ENCODE results near the gene PRSS16.
"Not testable (repeated sequence)": the region's sequence is repeated elsewhere in the genome, so short reads cannot be mapped to it uniquely, and the experiment has no call there.

The PRSS16 gene

GRCh38 chr6:27247133-27247836 is at the start of gene PRSS16:
Gene PRSS16, plus strand, starts transcription at chr6:27247701. Its CDS starts 37 bp downstream, at chr6:27247738.
- no peak for DNase-seq

- no peak for DNase-seq
Measured at GRCh38 chr6:27205375-27206278, 41.9 kb upstream of the PRSS16 start.

DNA sequence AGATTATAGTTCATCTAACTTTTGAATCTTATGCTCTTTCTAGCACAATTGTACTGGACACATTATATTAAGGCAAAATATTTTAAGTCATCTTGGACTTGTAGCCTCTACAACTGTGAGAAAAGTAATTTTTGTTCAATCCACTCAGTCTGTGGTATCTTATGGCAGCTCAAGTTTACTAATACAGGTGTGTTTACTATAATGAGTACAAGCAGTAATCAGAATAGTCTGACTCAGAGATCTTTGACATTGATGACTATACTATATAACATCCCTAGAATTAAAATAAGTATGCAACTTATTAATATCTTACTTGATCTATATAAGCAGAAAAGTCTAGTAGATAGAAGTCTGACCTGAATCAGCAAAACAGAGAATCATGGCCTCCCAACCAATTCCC is 40.7 kb upstream of the PRSS16 start:
- DNase-seq: no peak

GRCh38 chr6:27208042-27208441 is 39.5 kb upstream of the PRSS16 start:
- DNase-seq: no peak

GRCh38 chr6:27209196-27209595 is 38.3 kb upstream of the PRSS16 start:
- no peak for DNase-seq

DNA sequence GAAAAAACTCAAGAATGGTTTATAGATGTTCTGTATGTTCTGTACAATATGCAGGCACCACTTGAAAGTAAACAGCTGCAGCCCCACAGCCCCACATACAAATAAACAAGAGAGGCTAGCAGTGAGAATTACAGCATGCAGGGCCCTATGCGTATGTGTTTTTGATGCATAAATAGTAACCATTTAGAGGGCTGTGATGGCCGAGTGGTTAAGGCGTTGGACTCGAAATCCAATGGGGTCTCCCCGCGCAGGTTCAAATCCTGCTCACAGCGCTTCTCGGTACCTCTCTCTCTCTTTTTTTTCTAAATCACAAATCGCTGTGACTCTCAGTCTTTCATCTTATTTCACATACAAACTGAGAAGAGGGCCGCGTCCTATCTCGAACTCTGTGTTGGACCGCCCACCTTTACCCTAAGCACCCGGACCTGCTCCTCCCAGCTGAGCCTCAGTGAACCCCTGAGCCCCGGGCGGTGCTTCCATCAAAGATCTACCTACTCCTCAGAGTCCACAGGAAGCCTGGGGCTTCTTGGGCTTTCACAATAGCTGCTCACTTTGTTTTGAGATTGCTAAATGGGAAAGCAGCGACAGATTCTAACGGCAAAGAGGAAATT is 37.7 kb upstream of the PRSS16 start:
- DNase-seq: no peak

- DNase-seq: not testable (repeated sequence)
Measured at GRCh38 chr6:27213091-27213517, 34.4 kb upstream of the PRSS16 start.

GRCh38 chr6:27213544-27214125 is 33.9 kb upstream of the PRSS16 start:
- no peak for DNase-seq

GRCh38 chr6:27214126-27214601 is 33.3 kb upstream of the PRSS16 start:
- DNase-seq: no peak

GRCh38 chr6:27216874-27217273 is 30.6 kb upstream of the PRSS16 start:
- no peak for DNase-seq

GRCh38 chr6:27222971-27223370 is 24.5 kb upstream of the PRSS16 start:
- DNase-seq: not testable (repeated sequence)

DNA sequence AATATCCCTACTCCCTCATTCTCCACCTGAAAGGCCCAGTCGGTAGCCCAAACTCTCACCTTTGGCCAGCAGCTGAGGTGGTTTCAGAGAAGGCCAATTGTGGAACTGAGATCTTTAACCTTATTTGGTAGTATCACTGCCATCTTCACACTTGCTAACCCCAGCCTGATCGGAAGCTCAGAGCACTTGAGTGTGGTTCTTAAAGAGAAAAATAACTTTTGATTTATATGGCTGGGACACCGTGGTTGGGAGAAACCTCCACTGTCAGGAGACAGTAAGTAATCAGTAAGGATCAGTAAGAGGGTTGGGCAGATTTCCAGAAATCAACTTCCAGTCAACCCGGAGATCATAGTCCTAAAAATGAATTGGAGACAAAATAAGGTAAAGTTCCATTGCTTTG is 22.8 kb upstream of the PRSS16 start:
- DNase-seq: no peak

- no peak for DNase-seq
Measured at GRCh38 chr6:27228963-27229477, 18.5 kb upstream of the PRSS16 start.

DNA sequence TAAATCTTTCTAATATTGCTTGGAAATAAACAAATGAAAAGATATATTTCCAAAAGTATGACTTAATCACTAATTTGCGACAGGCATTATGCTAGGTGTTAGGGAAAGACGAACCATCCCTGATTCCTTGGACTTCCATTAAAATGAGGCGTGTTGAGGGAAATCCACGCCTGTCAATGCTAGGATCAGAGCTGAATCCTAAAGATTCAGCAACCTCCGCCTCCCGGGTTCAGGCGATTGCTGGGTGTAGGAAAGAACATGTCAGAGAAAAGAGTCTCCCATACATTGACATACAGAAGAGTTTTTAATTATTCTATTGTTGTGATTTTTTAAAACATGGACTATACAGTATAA is 16.8 kb upstream of the PRSS16 start:
- no peak for DNase-seq

GRCh38 chr6:27234576-27234975 is 12.9 kb upstream of the PRSS16 start:
- no peak for DNase-seq

- no peak for DNase-seq
Measured at GRCh38 chr6:27237089-27237803, 10.3 kb upstream of the PRSS16 start.

DNA sequence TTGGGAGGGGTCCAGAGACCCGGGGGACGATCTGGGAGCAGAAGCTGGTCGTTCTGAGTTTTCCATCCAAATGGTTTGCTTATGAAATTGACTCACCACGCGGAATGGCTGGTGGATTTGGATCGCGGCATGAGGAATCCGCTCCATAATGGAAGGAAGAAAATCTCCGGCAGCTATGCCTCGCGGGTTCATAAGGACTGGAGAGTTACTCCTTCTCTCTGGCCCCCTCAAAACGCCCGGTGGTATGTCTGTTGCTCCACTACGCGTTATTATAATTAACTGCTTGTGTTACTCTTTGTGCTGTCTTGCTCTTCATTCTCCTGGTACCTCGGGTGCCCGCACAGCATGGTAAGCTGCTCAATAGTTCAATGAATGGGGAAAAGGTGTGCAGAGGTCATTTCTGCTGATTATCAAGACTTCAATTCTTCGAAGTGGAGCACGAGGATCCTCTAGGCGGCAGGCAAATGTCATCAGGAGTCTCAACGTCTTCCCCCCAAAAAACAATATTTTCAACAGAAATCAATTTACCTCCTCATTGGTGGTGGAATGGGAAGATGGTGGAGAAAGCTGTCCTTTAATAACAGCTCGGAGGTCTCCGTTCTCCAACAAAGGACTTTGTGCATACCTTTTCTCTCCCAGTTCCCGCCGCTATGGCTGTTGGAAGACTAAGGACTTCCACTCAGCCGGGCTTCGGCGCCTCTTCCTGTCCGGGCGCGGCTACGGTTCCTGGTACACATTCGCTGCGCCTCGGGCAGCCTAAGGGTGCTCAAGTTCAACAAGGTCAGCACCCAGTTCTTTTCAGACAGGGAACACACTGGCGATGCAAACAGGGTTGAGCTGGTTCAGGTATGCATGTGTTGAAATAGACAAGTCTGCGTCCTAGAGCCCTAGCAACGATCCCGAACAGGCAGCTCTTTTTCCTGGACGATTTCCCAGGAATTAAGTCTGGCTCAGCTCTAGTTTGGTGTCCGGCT is 9.2 kb upstream of the PRSS16 start:
- no peak for DNase-seq

- DNase-seq: no peak
Measured at GRCh38 chr6:27239258-27239657, 8.2 kb upstream of the PRSS16 start.

DNA sequence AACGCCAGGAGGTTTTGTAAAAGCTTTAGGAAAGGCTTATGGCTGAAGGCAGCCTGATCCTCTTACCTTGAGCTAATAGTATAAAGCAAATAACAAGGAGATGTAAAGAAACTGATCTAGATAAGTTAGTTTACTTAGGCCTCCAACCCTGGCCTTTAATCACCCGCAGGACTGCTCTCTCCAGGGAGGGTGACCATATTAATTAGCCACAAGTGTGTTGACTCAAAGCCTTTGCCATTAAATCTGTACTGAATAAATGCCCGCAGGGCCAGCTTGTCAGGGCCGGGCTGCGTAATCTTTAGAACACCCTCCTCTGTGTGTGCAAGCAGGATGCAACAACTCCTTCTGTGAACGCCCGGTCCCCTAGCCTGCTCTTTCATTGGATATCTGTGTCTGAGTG is 6.1 kb upstream of the PRSS16 start:
- DNase-seq: no peak

DNA sequence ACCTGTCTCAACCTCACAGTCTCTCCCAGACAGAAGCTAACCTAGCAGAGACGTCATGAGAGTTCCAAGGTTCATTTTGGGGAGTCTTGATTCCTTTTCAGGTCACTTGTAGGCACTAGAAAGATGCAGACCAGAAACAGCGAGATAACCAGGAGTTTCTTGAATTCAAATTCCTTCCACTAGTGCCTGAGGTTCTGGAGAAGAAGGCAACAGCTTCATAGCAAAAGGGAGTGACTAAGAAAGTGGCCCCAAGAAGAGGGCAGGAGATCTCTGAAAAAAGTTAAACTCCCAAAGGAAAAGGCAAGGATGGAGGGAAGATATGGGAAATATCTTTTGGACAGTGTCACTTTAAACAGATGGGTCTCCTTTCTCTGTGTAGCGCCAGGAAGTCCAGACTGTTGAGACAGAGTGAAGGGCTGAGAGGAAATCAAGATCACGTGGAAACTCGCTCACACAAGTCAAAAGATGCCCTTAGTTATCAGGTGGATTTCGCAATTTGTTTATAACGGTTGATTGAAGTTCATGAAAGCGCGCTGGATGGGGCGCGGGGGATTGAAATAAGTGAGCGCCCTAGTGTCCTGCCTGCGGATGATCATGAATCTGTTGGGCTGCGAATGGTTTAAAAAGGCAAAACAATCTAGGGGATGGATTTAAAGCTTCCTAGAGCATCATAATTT is 4.8 kb upstream of the PRSS16 start:
- DNase-seq: no peak

Measured in activated CD8-positive, alpha-beta memory T cell treated with anti-CD3 and anti-CD28 coated beads, Interleukin-2, amount 50 U/mL, for 4 hours (primary cell).